H1 (cell line): ENCODE results near the gene DYRK1A. TPM values are rescaled to one million over a fixed set of nuclear protein-coding genes. Genes with fewer than 3 reads are reported as not detected.

Source experiments
- CTCF ChIA-PET: fragments of 300-600 bp; sonication (Branson Sonifier 250); formaldehyde crosslinking; loops from one replicate; lab custom pipeline; 2021; ENCODE audit not compliant: partially characterized antibody; lab: Charles Lee
- POLR2A ChIA-PET: fragments of 300-600 bp; sonication (Branson Sonifier 250); formaldehyde crosslinking; loops from one replicate; lab custom pipeline; 2021; ENCODE audit warnings: inconsistent platforms; ENCODE audit not compliant: partially characterized antibody; lab: Charles Lee
- DNase-seq, 2 experiments: peaks; one replicate each; pipeline versions ENCODE4 v3.0.0 to v3.0.0-alpha.2; 2010 to 2022; ENCODE audit warnings: low spot score in 2 of 2, low read depth in 1 of 2, mixed read lengths in 1 of 2
- FAIRE-seq: peaks from 2 replicates; lab custom pipeline; 2011; peaks lifted over from hg19 to GRCh38; lab: Jason Lieb, UNC
- H2AFZ ChIP-seq: 2 replicates; pipeline ENCODE4 v1.8.1; 2012; ENCODE audit warnings: low read length, inconsistent platforms
- H2AK5ac ChIP-seq: 2 replicates; pipeline ENCODE4 v1.6.1; 2013; ENCODE audit warnings: low read depth, low read length
- H2BK120ac ChIP-seq: replicated peaks from 2 replicates; pipeline ENCODE3; 2013; ENCODE audit warnings: low read depth, low read length, inconsistent platforms
- H2BK12ac ChIP-seq: 2 replicates; pipeline ENCODE4 v1.6.1; 2013; ENCODE audit warnings: low read depth, low read length
- H2BK15ac ChIP-seq: 2 replicates; pipeline ENCODE4 v1.6.1; 2013; ENCODE audit warnings: low read length
- H2BK20ac ChIP-seq: 2 replicates; pipeline ENCODE4 v1.6.1; 2013; ENCODE audit warnings: low read length
- H2BK5ac ChIP-seq: 2 replicates; pipeline ENCODE4 v1.6.1; 2013; ENCODE audit warnings: low read depth, low read length
- H3K14ac ChIP-seq: 2 replicates; pipeline ENCODE4 v1.6.1; 2013; ENCODE audit warnings: inconsistent platforms; ENCODE audit not compliant: insufficient read length
- H3K18ac ChIP-seq: 2 replicates; pipeline ENCODE4 v1.6.1; 2013; ENCODE audit warnings: low read length; ENCODE audit errors: extremely low read depth
- H3K23ac ChIP-seq: 2 replicates; pipeline ENCODE4 v1.6.1; 2013; ENCODE audit warnings: inconsistent platforms; ENCODE audit not compliant: insufficient read length
- H3K23me2 ChIP-seq: 2 replicates; pipeline ENCODE4 v1.6.1; 2013; ENCODE audit warnings: low read depth, low read length
- H3K27ac ChIP-seq: 2 replicates; pipeline ENCODE4 v1.6.1; 2011; ENCODE audit warnings: low read depth, low read length, inconsistent platforms
- H3K27me3 ChIP-seq, 4 experiments: replicated peaks in 1 of 4; 1 replicate in 1 of 4; 2 replicates in 3 of 4; pipeline versions ENCODE4 v1.6.1 to v1.8.1; 2011 to 2013; ENCODE audit warnings: low read length in 3 of 4, mild to moderate bottlenecking in 3 of 4, inconsistent platforms in 2 of 4, mixed read lengths in 2 of 4, moderate library complexity in 1 of 4; ENCODE audit not compliant: control insufficient read depth in 3 of 4, insufficient read depth in 3 of 4; ENCODE audit errors: extremely low read depth in 1 of 4
- H3K36me3 ChIP-seq, 4 experiments: 2 replicates each; pipeline versions ENCODE4 v1.6.1 to v1.8.1; 2011 to 2013; ENCODE audit warnings: mild to moderate bottlenecking in 4 of 4, low read length in 3 of 4, moderate library complexity in 2 of 4, control low read depth in 1 of 4, inconsistent platforms in 1 of 4; ENCODE audit not compliant: insufficient read depth in 4 of 4, control insufficient read depth in 2 of 4
- H3K4ac ChIP-seq: replicated peaks from 2 replicates; pipeline ENCODE3; 2013; ENCODE audit warnings: low read length, low read depth, mixed read lengths, inconsistent platforms; ENCODE audit not compliant: insufficient read length
- H3K4me1 ChIP-seq, 4 experiments: replicated peaks in 1 of 4; 1 replicate in 1 of 4; 2 replicates in 3 of 4; pipeline versions ENCODE4 v1.6.1 to v1.8.1; 2011 to 2013; ENCODE audit warnings: low read length in 3 of 4, inconsistent platforms in 2 of 4, mixed read lengths in 1 of 4; ENCODE audit not compliant: insufficient read depth in 4 of 4, control insufficient read depth in 3 of 4
- H3K4me2 ChIP-seq, 2 experiments: 2 replicates each; pipeline versions ENCODE4 v1.6.1 to v1.8.1; 2011 to 2013; ENCODE audit warnings: low read depth in 2 of 2, low read length in 2 of 2, control low read depth in 1 of 2, inconsistent platforms in 1 of 2, mild to moderate bottlenecking in 1 of 2; ENCODE audit not compliant: insufficient read depth in 1 of 2
- H3K4me3 ChIP-seq, 4 experiments: fragments of 200-600, 300-600 bp in 1 of 4; sonication (generic), shearing (Covaris generic), sonication (Bioruptor Twin) in 1 of 4; 2 replicates each; pipeline versions ENCODE4 v1.5.1 to v1.8.1; 2011 to 2016; ENCODE audit warnings: low read length in 4 of 4, low read depth in 3 of 4, control low read depth in 2 of 4, inconsistent platforms in 2 of 4, mild to moderate bottlenecking in 2 of 4, mixed read lengths in 1 of 4, moderate library complexity in 1 of 4; ENCODE audit not compliant: insufficient read depth in 2 of 4; ENCODE audit errors: extremely low read depth in 1 of 4
- H3K56ac ChIP-seq: replicated peaks from 2 replicates; pipeline ENCODE3; 2013; ENCODE audit warnings: low read depth, mild to moderate bottlenecking, mixed read lengths, low read length, inconsistent platforms; ENCODE audit not compliant: insufficient read length
- H3K79me1 ChIP-seq: 2 replicates; pipeline ENCODE4 v1.6.1; 2013; ENCODE audit warnings: low read depth, low read length, control low read depth
- H3K79me2 ChIP-seq, 2 experiments: 2 replicates each; pipeline versions ENCODE4 v1.6.1 to v1.8.1; 2012 to 2013; ENCODE audit warnings: low read length in 2 of 2, mild to moderate bottlenecking in 2 of 2, inconsistent platforms in 1 of 2; ENCODE audit not compliant: insufficient read depth in 2 of 2, control insufficient read depth in 1 of 2
- H3K9ac ChIP-seq, 4 experiments: replicated peaks in 1 of 4; 1 replicate in 1 of 4; 2 replicates in 3 of 4; pipeline versions ENCODE4 v1.6.1 to v1.8.1; 2011 to 2013; ENCODE audit warnings: low read depth in 3 of 4, low read length in 3 of 4, control low read depth in 2 of 4, mild to moderate bottlenecking in 2 of 4, moderate library complexity in 2 of 4, inconsistent platforms in 1 of 4; ENCODE audit errors: extremely low read depth in 1 of 4
- H3K9me3 ChIP-seq, 2 experiments: 2 replicates each; pipeline versions ENCODE4 v1.6.1 to v1.8.1; 2012 to 2013; ENCODE audit warnings: mild to moderate bottlenecking in 2 of 2, moderate library complexity in 2 of 2, control low read depth in 1 of 2, inconsistent platforms in 1 of 2, low read depth in 1 of 2, low read length in 1 of 2, mixed read lengths in 1 of 2; ENCODE audit not compliant: insufficient read depth in 2 of 2
- H4K20me1 ChIP-seq, 2 experiments: replicated peaks in 1 of 2; 2 replicates each; pipeline versions ENCODE3 to v1.8.1; 2011 to 2013; ENCODE audit warnings: inconsistent platforms in 2 of 2, low read length in 2 of 2, mild to moderate bottlenecking in 1 of 2; ENCODE audit not compliant: insufficient read depth in 2 of 2, control insufficient read depth in 1 of 2
- H4K5ac ChIP-seq: 2 replicates; pipeline ENCODE4 v1.6.1; 2013; ENCODE audit warnings: low read length, low read depth, mixed read lengths, inconsistent platforms; ENCODE audit not compliant: insufficient read length
- H4K8ac ChIP-seq: 2 replicates; pipeline ENCODE4 v1.8.0; 2013; ENCODE audit warnings: mild to moderate bottlenecking, moderate library complexity, low read length, inconsistent platforms; ENCODE audit not compliant: insufficient read depth; ENCODE audit errors: extremely low read depth
- H4K91ac ChIP-seq: replicated peaks from 2 replicates; pipeline ENCODE3; 2013; ENCODE audit warnings: low read length, mixed read lengths, inconsistent platforms; ENCODE audit not compliant: insufficient read length
- BRCA1 ChIP-seq: IDR thresholded peaks from 2 replicates; pipeline ENCODE4 v1.6.1; 2012; ENCODE audit warnings: low read depth, low read length, improper control_type of control experiment
- CBX5 ChIP-seq: fragments of 300-800, 300-1000 bp; sonication (generic); IDR thresholded peaks from 2 replicates; pipeline ENCODE4 v1.7.1; 2016; ENCODE audit warnings: antibody characterized with exemption, low read length, low read depth
- CHD2 ChIP-seq: IDR thresholded peaks from 2 replicates; pipeline ENCODE4 v1.6.1; 2012; ENCODE audit warnings: low read length, improper control_type of control experiment
- EGR1 ChIP-seq: IDR thresholded peaks from 2 replicates; pipeline ENCODE4 v1.6.1; 2011; ENCODE audit warnings: low read depth, low read length, borderline replicate concordance
- EP300 ChIP-seq, 2 experiments: IDR thresholded peaks; 1 replicate in 1 of 2; 2 replicates in 1 of 2; pipeline ENCODE4 v1.6.1; 2011 to 2012; ENCODE audit warnings: low read depth in 2 of 2, low read length in 2 of 2, mild to moderate bottlenecking in 2 of 2, borderline replicate concordance in 1 of 2, inconsistent platforms in 1 of 2, moderate library complexity in 1 of 2
- JUND ChIP-seq: IDR thresholded peaks from 2 replicates; pipeline ENCODE4 v1.6.1; 2011; ENCODE audit warnings: mild to moderate bottlenecking, improper control_type of control experiment, low read length
- MAFK ChIP-seq: IDR thresholded peaks from 2 replicates; pipeline ENCODE4 v1.6.1; 2012; ENCODE audit warnings: low read depth, mild to moderate bottlenecking, improper control_type of control experiment, low read length
- MAX ChIP-seq: IDR thresholded peaks from 2 replicates; pipeline ENCODE4 v1.6.1; 2012; ENCODE audit warnings: inconsistent platforms
- RXRA ChIP-seq: IDR thresholded peaks from 2 replicates; pipeline ENCODE4 v1.6.1; 2011; ENCODE audit warnings: low read depth, mild to moderate bottlenecking, low read length, moderate library complexity; ENCODE audit not compliant: insufficient read depth
- SIN3A ChIP-seq, 2 experiments: IDR thresholded peaks in 1 of 2; conservative IDR thresholded peaks in 1 of 2; 2 replicates each; pipeline ENCODE4 v1.6.1; 2011 to 2012; ENCODE audit warnings: low read length in 2 of 2, improper control_type of control experiment in 1 of 2, low read depth in 1 of 2, mild to moderate bottlenecking in 1 of 2
- SP4 ChIP-seq: IDR thresholded peaks from 2 replicates; pipeline ENCODE4 v1.6.1; 2012; ENCODE audit warnings: low read length, inconsistent platforms
- WGBS, 2 experiments: shearing (Covaris generic) in 1 of 2; methylation state at CpG; one replicate each; pipeline versions ENCODE4 v1.1.6 to v1.1.7; 2013 to 2015; ENCODE audit warnings: low lambda C conversion rate in 2 of 2, mixed read lengths in 2 of 2, inconsistent platforms in 1 of 2, low coverage in 1 of 2, missing lambda C conversion rate in 1 of 2; ENCODE audit not compliant: insufficient replicate concordance in 2 of 2, insufficient coverage in 1 of 2, insufficient read length in 1 of 2; ENCODE audit errors: extremely low coverage in 1 of 2, missing lambda C conversion rate in 1 of 2; 5-methylcytosine and 5-hydroxymethylcytosine counted together
- polyA plus RNA-seq, 7 experiments: library from polyadenylated mRNA; depleted of rRNA in 3 of 7; stranded (reverse) in 5 of 7; unstranded in 2 of 7; fragments of >200 nt in 5 of 7; fragments of 200-250 nt in 2 of 7; gene quantifications; 1 replicate in 5 of 7; 2 replicates in 1 of 7; 4 replicates in 1 of 7; pipeline versions ENCODE4 v1.2.1 to v1.2.3, GENCODE V29; 2011 to 2013; ENCODE audit warnings: missing spikeins in 2 of 7, mixed read lengths in 2 of 7
- total RNA-seq: library from RNA; stranded (reverse); fragmentation: NEBNext Ultra II Directional; extraction: Animal tissue kit (Norgen Biotek cat#: 25700); gene quantifications from 2 replicates; pipeline ENCODE4 v1.2.1, GENCODE V29; 2021
- TF ChIP-seq, protein P1 (sequence below): IDR thresholded peaks from 2 replicates; pipeline ENCODE4 v1.6.1; 2011; ENCODE audit warnings: low read depth, mild to moderate bottlenecking, low read length; ENCODE audit not compliant: insufficient read depth

DYRK1A gene
- total and polyA plus RNA-seq, 2 of the 8 experiments (the other 6 are each of a cell fraction or from before 2014, with no cell fraction given): 61.1 to 62.2 TPM

DNA sequence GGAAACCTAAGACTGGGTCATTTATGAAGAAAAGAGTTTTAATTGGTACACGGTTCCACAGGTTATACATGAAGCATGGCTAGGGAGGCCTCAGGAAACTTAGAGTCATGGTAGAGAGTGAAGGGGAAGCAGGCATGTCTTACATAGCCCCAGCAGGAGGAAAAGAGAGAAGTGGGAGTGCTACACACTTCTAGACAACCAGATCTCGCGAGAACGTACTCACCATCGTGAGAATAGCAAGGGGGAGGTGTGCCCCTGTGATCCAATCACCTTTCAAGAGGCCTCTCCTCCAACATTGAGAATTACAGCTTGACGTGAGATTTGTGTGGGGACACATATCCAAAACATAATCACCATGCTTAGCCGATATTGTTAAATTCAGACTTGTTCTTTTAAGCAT is 62.8 kb downstream of the DYRK1A start:
- Histone ChIP-seq H2BK120ac (no peak overlapping the region), H4K91ac (no peak overlapping the region), H3K23ac (no peak overlapping the region), H3K27ac (no peak overlapping the region), H3K79me2 (peaks cover 3 to 95% of the 10 kb centered on the region in 2 experiments; a peak in 3 of 4 replicates), H2BK20ac (no peak overlapping the region), H3K4me2 (no peak overlapping the region), H2AK5ac (no peak overlapping the region), H4K8ac (no peak overlapping the region), H3K56ac (no peak overlapping the region), H4K20me1 (peaks cover 2 to 14% of the 10 kb centered on the region in 2 experiments), H3K23me2 (no peaks in the 10 kb centered on the region), H3K4me1 (peaks cover 3 to 11% (median 8%) of the 10 kb centered on the region in 4 experiments; a peak in 5 of 7 replicates), H3K27me3 (no peaks in the 10 kb centered on the region), H3K9ac (no peak overlapping the region), H3K18ac (no peak overlapping the region; the same call in 1 of the 2 replicates), H3K79me1 (peaks cover 8% of the 10 kb centered on the region), H3K9me3 (peaks cover 0 to 5% of the 10 kb centered on the region in 2 experiments; a peak in 1 of 4 replicates), H3K4ac (no peak overlapping the region), H4K5ac (no peak overlapping the region), H3K4me3 (no peak overlapping the region), H2BK12ac (no peak overlapping the region), H2BK15ac (no peak overlapping the region), H3K14ac (no peak overlapping the region), H2BK5ac (no peak overlapping the region), H2AFZ (no peak overlapping the region), H3K36me3 (peaks cover 0 to 14% (median 3%) of the 10 kb centered on the region in 4 experiments; a peak in 3 of 8 replicates)
- 93% methylated on average over 7 of the region's 7 CpGs; no CpG with 5 or more reads in 1 of the 2 experiments for WGBS, 2 experiments
- DNase-seq (no peak), FAIRE-seq (peak; percentile 42)
- ChIA-PET CTCF (no interaction called here), POLR2A (interaction anchor here (1.0 to 1.5 kb wide), 2 partner anchors 15 to 171 kb away, joined by 3 to 4 read pairs; no protein-coding TSS in a partner anchor)
- peak; percentile 45; the same call in 1 of the 2 replicates for TF ChIP-seq BRCA1
- no peak for TF ChIP-seq RXRA
- no peak for TF ChIP-seq SIN3A (conservative IDR thresholded peaks at IDR 0.05 in 1 of 2, IDR thresholded peaks at IDR 0.05 in 1 of 2; ENCODE audit: low read depth in 1 of 2, low read length in 2 of 2)
- peak; percentile 85 for TF ChIP-seq CHD2
- no peak for TF ChIP-seq MAFK
- TF ChIP-seq EP300 (IDR thresholded peaks at IDR 0.05; ENCODE audit: borderline replicate concordance in 1 of 2, low read depth in 2 of 2, low read length in 2 of 2): no peak
- TF ChIP-seq CBX5: no peak
- no peak for TF ChIP-seq EGR1
- no peak for TF ChIP-seq SP4
- no peak for TF ChIP-seq JUND
- TF ChIP-seq, protein P1, sequence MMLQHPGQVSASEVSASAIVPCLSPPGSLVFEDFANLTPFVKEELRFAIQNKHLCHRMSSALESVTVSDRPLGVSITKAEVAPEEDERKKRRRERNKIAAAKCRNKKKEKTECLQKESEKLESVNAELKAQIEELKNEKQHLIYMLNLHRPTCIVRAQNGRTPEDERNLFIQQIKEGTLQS: no peak
- TF ChIP-seq MAX: no peak
